HG03565 (cell line): ENCODE results near the gene IQSEC1.

Source experiments
- ATAC-seq: cut with Tn5 transposase; IDR thresholded peaks from one replicate; pipeline ENCODE4 v1.9.1; 2021; ENCODE audit warnings: mild to moderate bottlenecking, moderate library complexity; ENCODE audit not compliant: unreplicated experiment

The IQSEC1 gene

GRCh38 chr3:13051581-13051980 lies 21.6 kb downstream of the IQSEC1 start:
- ATAC-seq = no peak

GRCh38 chr3:13051066-13051465 lies 22.2 kb downstream of the IQSEC1 start:
- ATAC-seq = no peak

GRCh38 chr3:13050446-13050845 lies 22.8 kb downstream of the IQSEC1 start:
- no peak for ATAC-seq

- no peak for ATAC-seq
These were observed 23.8 kb downstream of the IQSEC1 start for GRCh38 chr3:13049400-13049799.

- no peak for ATAC-seq
These were observed 25.7 kb downstream of the IQSEC1 start for GRCh38 chr3:13047296-13048165.

- peak; percentile 9 for ATAC-seq
These were observed 26.5 kb downstream of the IQSEC1 start for GRCh38 chr3:13046569-13047274.

- peak; percentile 81 for ATAC-seq
These were observed 27.2 kb downstream of the IQSEC1 start for GRCh38 chr3:13045904-13046568.

- no peak for ATAC-seq
These were observed 27.9 kb downstream of the IQSEC1 start for GRCh38 chr3:13045241-13045903.

GRCh38 chr3:13044496-13045240 lies 28.6 kb downstream of the IQSEC1 start:
- no peak for ATAC-seq

- ATAC-seq = no peak
These were observed 29.6 kb downstream of the IQSEC1 start for GRCh38 chr3:13043656-13044055.

- no peak for ATAC-seq
These were observed 30.4 kb downstream of the IQSEC1 start for GRCh38 chr3:13042715-13043271.

- no peak for ATAC-seq
These were observed 31.0 kb downstream of the IQSEC1 start for GRCh38 chr3:13042127-13042701.

- ATAC-seq = no peak
These were observed 32.0 kb downstream of the IQSEC1 start for GRCh38 chr3:13041113-13041776.

- peak; percentile 81 for ATAC-seq
These were observed 32.7 kb downstream of the IQSEC1 start for GRCh38 chr3:13040361-13041074.

- ATAC-seq = no peak
These were observed 33.9 kb downstream of the IQSEC1 start for GRCh38 chr3:13039213-13039896.

- no peak for ATAC-seq
These were observed 35.6 kb downstream of the IQSEC1 start for GRCh38 chr3:13037458-13038117.

GRCh38 chr3:13034861-13035260 lies 38.4 kb downstream of the IQSEC1 start:
- no peak for ATAC-seq
